ENCODE data around the gene USO1. TPM values are rescaled to one million over a fixed set of nuclear protein-coding genes. Genes with fewer than 3 reads are reported as not detected.
A peak's percentile ranks its signal among the peaks of the same experiment; 100 is the strongest.
"Not testable (repeated sequence)": the region's sequence is repeated elsewhere in the genome, so short reads cannot be mapped to it uniquely, and the experiment has no call there.

The USO1 gene
- total RNA-seq, 2 donors from 2014 or later: 51.5 to 55.4 TPM

GRCh38 chr4:75735525-75735924 is 11.1 kb downstream of the USO1 start:
- DNase-seq (no peak), ATAC-seq (no peak)
- intact Hi-C loops (cut with DNase I, micrococcal nuclease): no loop called here

DNA sequence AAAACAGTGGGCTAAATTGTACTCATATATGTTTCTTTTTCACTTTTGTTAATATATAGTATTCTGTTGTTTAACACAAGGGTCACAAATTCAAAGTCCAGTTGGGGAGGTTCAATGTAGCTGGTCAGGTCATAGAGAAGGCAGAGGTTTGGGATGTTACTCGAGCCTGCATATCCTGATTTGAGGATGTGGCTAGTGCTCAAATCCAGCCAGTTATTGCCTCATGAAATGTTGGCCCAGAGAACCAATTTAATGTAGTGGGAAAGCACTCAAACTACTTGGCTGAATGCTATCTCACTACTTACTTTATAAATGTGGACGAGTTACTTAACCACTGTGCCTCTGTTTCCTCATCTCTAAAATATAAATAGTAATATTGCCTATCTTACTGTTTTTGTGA is 12.5 kb downstream of the USO1 start:
- intact Hi-C loops (cut with DNase I, micrococcal nuclease): no loop called here
- no peak for ATAC-seq
- DNase-seq: no peak

GRCh38 chr4:75737398-75737797 is 13.0 kb downstream of the USO1 start:
- DNase-seq (no peak), ATAC-seq (no peak)
- intact Hi-C loops (cut with DNase I, micrococcal nuclease): no loop called here

DNA sequence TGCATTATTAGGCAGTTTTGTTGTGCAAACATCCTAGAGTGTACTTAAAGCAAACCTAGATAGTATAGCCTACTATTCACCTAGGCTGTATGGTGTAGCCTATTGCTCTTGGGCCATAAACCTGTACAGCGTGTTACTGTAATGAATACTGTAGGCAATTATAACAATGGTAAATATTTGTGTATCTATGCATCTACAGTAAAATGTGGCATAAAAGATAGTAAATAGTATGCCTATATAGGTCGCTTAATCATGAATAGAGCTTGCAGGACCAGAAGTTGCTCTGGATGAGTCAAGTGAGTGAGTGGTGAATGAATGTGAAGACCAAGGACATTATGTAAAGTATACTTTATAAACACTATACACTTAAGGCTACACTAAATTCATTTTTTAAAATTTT is 16.6 kb downstream of the USO1 start:
- peak; percentile 90 for ATAC-seq

DNA sequence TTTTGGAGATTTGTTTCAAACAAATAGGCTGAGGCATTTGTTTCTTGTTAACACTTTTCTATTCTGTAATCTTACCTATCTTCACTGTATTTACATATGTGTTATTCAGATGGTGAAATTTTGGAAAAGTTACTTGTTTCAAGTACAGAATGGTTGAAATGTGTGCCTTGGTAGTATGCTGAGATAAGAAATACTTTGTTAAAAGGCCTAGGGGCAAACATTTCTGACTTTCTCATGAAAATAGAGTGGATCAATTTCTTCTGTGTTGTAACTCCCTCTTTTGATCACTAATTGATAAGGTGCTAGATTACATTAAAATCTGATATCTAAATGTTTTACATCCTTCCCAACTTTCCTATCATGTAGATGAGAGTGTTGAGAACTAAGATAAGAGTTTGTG is 18.1 kb downstream of the USO1 start:
- no peak for DNase-seq
- no peak for ATAC-seq
- intact Hi-C loops (cut with DNase I, micrococcal nuclease): no loop called here

More for the DNA sequence above, 16.6 kb downstream of the USO1 start:
- intact Hi-C loops (cut with DNase I, micrococcal nuclease): no loop called here
- DNase-seq: no peak

DNA sequence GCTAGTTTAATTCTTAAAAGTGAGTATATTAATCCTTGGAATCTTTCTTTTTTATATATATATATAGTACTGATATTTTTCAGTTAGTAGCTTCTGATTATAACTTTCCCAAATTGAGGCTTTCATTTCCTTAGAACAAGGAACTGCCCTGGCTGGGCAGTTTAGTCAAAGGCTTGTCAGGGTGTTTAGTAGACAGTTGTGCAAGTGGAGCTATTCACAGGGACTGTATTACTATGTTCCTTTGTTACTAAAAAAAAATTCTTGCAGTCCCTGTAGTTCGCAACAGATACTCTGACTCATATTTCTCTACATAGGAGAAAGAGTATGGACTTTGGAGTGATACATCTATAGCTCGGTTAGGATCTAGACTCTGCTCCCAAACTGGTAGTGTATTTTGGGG is 20.8 kb downstream of the USO1 start:
- intact Hi-C loops (cut with DNase I, micrococcal nuclease): no loop called here
- DNase-seq: no peak
- peak; percentile 61 for ATAC-seq

- DNase-seq (no peak), ATAC-seq (no peak)
- intact Hi-C loops (cut with DNase I, micrococcal nuclease): no loop called here
These were observed 21.4 kb downstream of the USO1 start for GRCh38 chr4:75745721-75746199.

GRCh38 chr4:75752637-75753036 is 28.3 kb downstream of the USO1 start:
- ATAC-seq: peak; percentile 42
- intact Hi-C loops (cut with DNase I, micrococcal nuclease): no loop called here
- no peak for DNase-seq

DNA sequence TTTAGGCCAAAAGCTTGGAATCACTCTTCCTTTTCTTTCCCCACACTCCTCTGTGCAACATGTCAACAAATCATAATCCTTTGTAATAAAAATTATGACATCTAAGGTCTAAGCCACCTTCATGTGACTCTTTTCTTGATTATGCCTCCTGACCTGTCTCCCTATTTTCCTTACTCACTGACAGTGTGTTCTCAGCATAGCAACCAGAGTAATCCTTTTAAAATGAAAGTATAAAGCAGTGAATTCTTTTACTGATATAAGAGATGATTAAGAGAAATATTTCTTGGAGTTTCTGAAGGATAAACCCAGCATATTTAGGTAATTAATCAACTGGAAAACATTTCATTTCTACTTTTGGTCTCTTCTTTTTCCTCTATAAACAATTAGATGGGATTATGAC is 44.7 kb downstream of the USO1 start:
- intact Hi-C loops (cut with DNase I, micrococcal nuclease): no loop called here
- ATAC-seq: peak; percentile 84
- no peak for DNase-seq

- intact Hi-C loops (cut with DNase I, micrococcal nuclease): no loop called here
- no peak for ATAC-seq
These were observed 47.2 kb downstream of the USO1 start for GRCh38 chr4:75771607-75772006.

DNA sequence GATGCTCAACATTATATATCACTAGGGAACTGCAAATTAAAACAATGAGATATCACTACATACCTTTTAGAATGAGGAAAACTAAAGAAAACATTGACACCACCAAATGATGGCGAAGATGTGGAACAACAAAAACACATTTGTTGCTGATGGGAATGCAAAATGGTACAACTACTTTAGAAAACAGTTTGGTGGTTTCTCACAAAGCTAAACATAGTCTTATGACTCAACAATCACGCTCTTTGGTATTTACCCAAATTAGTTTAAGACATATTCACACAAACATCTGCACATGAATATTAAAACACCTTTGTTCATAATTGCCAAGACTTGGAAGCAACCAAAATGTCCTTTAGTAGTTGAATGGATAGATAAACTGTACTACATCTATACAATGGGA is 53.2 kb downstream of the USO1 start:
- DNase-seq: no peak
- intact Hi-C loops (cut with DNase I, micrococcal nuclease): no loop called here
- no peak for ATAC-seq

More at GRCh38 chr4:75771607-75772006, 47.2 kb downstream of the USO1 start:
- no peak for DNase-seq

DNA sequence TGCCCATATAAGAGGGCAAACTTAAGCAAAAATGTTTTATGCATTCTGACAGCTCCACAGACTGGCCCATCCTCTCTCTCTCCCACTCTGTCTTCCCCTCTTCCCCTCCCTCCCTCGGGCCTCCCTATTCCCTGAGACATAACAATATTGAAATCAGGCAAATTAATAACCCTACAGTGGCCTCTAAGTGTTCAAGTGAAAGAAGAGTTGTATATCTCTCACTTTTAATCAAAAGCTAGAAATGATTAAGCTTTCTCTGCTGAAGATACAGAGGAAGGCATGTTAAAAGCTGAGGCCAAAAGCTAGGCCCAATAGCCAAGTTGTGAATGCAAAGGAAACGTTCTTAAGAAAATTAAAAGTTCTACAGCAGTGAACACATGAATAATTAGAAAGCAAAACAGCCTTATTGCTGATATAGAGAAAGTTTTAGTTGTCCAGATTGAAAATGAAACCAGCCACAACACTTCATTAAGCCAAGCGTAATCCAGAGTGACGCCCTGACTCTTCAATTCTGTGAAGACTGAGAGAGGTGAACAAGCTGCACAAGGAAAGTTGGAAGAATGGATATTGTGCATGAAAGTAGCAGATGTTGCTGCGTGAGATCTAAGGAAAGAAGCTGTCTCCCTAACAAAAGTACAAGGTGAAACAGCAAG is 54.9 kb downstream of the USO1 start:
- DNase-seq (no peak), ATAC-seq (no peak)
- intact Hi-C loops (cut with DNase I, micrococcal nuclease): no loop called here

- intact Hi-C loops (cut with DNase I, micrococcal nuclease): no loop called here
- ATAC-seq: no peak
- DNase-seq: no peak
These were observed 56.9 kb downstream of the USO1 start for GRCh38 chr4:75781305-75781704.

GRCh38 chr4:75786526-75786925 is 62.1 kb downstream of the USO1 start:
- intact Hi-C loops (cut with DNase I, micrococcal nuclease): no loop called here
- ATAC-seq (no peak), DNase-seq (no peak)

GRCh38 chr4:75786938-75787337 is 62.6 kb downstream of the USO1 start:
- ATAC-seq: no peak
- DNase-seq: no peak
- intact Hi-C loops (cut with DNase I, micrococcal nuclease): no loop called here

DNA sequence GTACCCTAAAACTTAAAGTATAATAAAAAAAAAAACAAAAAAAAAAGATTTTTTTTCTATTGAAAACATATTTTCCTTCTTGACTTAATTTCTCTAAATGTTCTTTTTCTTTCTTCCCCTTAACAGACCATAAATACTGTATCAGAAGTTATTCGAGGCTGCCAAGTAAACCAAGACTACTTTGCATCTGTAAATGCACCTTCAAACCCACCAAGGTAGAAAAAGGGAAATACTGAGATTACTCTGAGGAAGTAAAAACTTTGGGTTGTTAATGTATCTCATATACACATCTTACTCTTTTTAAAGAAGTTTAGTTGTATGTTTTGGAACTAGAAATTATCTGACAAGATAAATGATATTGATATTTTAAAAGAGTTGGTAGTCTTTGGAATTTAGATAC is 65.6 kb downstream of the USO1 start:
- ATAC-seq (no peak), DNase-seq (no peak)
- intact Hi-C loops (cut with DNase I, micrococcal nuclease): no loop called here

GRCh38 chr4:75800972-75801371 is 76.6 kb downstream of the USO1 start:
- DNase-seq (no peak), ATAC-seq (no peak)
- intact Hi-C loops (cut with DNase I, micrococcal nuclease): no loop called here

- intact Hi-C loops (cut with DNase I, micrococcal nuclease); DNase-seq; ATAC-seq: not testable (repeated sequence)
These were observed 81.7 kb downstream of the USO1 start for GRCh38 chr4:75806035-75806434.

DNA sequence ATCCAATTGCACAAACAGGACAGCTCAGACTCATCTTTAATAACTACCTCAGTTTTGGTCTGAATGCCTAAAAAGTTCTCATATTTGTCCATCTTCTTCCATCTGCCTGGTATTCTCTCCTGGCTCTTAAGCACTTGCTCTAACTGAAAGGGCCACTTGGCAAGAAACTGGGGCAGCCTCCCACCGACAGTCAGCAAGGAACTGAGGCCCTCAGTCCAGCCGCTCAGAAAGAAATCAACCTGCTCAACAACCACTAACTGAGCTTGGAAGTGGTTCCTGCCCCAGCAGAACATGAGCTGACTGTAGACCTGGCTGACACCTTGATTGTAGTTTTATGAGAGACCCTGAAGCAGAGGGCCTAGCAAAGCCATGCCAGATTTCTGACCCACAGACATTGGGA is 93.5 kb downstream of the USO1 start:
- intact Hi-C loops (cut with DNase I, micrococcal nuclease): no loop called here
- no peak for ATAC-seq
- no peak for DNase-seq

GRCh38 chr4:75819121-75819520 is 94.7 kb downstream of the USO1 start:
- intact Hi-C loops (cut with DNase I, micrococcal nuclease): no loop called here
- ATAC-seq (no peak), DNase-seq (no peak)

DNA sequence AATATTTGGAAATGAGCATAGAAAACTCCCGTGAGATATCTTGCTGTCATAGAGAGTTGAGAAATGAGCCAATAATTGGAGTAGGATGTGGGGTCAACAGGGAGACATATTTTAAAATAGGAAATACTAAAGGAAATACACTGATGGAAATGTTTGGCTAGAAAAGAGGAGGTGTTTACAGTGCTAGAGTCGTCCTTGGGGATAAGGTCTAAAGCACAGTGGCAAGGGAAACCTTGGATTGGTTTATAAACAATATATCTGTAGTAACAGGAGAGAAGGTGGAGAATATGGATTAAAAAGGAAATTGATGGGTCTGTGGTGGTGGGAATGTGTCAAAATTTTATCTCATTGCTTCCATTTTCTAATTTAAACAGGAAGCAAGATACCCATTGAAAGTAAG is 95.8 kb downstream of the USO1 start:
- intact Hi-C loops (cut with DNase I, micrococcal nuclease): no loop called here
- DNase-seq: no peak
- ATAC-seq: no peak
